SK-MEL-5 (cell line): ENCODE measurements around the gene PGBD5. TPM values are rescaled to one million over a fixed set of nuclear protein-coding genes. Genes with fewer than 3 reads are reported as not detected.
"Not testable (repeated sequence)": the region's sequence is repeated elsewhere in the genome, so short reads cannot be mapped to it uniquely, and the experiment has no call there.

Experiments
- DNase-seq: peaks from one replicate; pipeline ENCODE4 v3.0.0-alpha.2; 2016; ENCODE audit warnings: low read depth, low spot score
- in situ Hi-C: cut with HindIII; loops from 2 replicates; pipeline ENCODE4 v1.10.0; 2016; ENCODE audit warnings: low sequenced_read_pairs, high pct_unique_total_duplicates, low pct_unique_long_range_greater_than_20kb
- total RNA-seq: library from RNA; depleted of rRNA; stranded (reverse); fragments of >200 nt; shearing (Covaris generic); gene quantifications from 2 replicates; pipeline ENCODE4 v1.2.3, GENCODE V29; 2014

PGBD5 gene
- total RNA-seq, 1 experiment from 2014 or later, result 0.61 TPM

DNA sequence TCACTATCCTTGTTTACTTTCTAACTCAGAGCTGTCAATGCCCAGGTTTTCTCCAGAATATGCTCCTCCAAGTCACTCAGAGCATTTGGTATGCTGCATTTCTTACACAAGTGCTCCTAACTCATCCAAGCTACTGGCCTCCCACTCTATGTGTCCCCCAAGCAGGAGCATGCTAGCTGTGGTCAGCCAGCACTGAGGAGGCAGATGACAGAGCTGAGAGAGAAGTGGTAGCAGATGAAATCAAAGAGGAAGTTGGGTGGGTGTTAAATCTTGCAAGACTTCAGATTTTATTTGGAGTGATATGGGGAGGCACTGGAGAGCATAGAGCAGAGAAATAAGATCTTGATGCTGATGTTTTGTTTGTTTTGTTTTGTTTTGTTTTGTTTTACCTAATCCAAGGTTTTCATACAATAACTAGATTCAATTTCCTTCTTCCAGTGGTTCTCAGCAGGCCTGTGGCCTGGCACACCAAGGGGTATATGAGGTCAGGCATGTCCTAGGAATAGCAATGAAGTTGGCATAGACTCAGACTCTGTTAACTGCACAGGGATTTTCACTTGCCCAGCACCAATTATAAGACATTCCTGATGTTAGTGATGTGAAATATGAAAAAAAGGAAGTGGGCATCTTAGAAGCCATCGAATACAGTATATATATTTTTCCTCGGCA lies 3.1 kb upstream of the PGBD5 start:
- no peak for DNase-seq
- in situ Hi-C loops, result no loop called here

DNA sequence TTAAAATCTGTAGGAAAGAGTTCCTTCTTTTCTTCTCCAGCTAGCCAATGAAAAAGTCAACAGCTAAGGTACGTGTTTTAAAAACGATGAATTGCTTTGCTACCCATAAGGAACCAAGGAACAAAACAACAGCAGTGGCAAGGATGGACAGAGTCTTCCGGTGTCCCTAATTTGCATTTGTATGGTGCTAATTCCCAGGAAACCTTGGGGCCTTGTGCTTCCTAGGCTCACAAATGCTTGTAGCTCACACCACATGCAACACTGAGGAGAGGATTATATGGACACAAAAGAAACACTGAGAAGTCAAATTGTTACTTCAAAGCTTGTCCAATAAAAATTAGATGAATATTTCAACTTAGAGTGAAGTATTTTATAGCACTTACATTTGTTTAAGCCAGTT lies 1.8 kb upstream of the PGBD5 start:
- DNase-seq, result no peak
- in situ Hi-C loops, result no loop called here

DNA sequence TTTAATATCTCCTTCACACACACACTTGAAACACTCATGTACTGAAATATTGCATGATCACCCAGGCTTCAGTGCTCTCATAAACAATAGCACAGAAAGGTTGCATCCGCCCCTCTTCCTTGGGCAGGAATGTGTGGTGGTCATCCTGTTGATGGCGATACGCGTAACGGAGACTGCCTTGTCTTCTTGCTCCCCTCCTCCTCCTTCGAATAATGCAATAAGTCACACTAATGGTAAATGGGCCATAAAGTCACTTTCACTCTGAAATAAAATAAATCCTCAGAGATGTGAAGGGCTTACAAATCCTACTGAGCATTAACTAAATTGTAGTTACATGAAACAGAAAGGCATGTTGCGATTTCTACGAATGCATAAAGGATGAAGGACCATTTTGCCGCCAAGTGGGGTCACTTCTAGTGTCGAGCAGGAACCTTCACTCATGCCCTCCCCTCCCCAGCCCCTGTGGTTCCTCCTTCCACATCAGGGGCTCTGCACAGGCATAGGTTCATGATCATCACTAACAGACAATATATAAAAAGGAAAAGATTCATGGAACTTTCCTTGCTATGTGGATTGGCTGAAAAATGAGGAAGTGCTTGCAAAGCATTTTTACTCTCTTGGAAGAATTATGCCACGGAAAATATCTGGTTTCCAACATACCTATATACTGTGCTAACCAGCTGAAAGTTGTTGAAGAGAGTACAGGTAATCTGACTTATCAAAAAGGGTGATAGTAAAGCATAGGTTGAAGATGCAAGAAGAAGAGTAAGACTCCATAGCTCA lies 1.2 kb upstream of the PGBD5 start:
- no peak for DNase-seq
- in situ Hi-C loops, result no loop called here

DNA sequence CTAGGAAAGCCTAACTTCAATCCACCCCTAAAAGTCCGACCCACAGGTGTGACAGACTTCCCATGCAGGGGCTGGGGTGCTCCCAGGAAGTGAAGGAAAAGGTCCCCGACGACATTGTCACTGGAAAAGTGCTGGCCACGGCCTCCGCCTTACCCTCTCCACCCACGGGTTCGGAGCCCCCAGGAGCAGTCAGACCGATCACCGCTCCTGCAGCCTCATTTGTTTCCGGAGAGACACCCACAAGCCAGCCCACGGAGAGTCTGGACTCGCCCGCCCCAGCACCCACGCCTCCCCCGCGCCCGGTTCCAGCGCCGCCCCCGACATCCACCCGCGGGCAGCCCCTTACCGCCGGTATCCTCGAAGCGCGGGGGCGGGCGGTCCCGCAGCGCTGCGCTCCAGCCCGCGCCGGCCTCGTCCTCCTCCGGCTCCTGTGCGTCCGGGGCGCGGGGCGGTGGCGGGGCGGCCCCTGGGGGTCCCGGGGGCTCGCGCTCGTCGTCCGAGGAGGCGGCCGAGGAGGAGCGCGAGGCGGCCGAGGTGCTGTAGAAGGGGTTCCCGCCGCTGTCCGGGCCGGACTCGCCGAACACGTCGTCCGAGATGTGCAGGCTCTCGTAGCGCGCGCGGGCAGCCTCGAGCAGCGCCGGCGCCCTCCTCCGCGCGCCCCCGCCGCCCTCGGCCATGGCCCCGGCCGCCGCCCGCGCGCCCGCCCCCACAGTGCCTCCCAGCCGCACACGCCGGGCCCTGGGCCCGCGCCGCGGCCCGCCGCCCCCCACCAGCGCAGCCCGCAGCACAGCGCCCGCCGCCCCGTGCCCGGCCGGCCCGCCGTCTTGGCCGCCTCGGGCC lies 660 bp downstream of the PGBD5 start:
- in situ Hi-C loops, result no loop called here
- DNase-seq, result no peak

DNA sequence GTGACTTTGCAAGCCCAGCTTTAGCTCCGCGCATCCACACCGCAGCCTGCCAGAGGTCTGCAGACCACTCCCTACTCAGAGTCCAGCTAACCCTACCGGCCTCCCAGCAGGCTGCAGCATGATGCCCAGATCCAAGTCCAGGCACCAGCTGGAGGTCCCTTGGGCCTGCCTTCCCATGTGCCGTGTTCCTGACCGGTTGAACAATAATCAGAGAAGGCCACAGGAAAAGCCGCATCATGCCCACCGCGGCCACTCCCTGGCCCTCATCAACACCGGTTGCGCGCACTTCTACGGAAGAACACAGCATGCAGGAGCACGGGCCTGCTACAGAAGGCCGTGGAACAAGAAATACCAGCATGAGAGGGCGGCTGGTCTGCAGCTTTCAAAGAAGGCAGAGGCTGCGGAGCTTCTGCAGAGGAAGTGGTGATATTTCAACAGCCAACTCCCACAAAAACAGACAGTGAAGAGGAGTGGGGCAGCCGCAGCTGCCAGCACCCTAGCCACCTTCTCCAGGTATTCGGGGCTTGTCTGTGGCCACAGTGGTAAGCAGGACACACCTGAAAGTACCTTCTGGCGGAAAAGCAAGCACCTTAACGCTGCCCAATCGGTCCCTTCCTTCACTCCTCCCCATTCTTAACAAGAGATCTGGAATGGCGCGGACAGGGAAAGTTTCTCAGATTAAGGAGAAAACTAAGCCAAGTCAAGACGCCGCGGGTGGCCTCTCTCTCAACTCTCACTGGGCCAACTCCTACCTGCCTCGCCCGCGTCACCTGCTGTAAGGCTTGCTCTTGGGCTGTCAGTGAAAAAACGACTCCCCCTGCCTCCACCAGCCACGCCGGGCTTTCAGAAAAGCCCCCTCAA lies 1.5 kb downstream of the PGBD5 start:
- DNase-seq, result no peak

DNA sequence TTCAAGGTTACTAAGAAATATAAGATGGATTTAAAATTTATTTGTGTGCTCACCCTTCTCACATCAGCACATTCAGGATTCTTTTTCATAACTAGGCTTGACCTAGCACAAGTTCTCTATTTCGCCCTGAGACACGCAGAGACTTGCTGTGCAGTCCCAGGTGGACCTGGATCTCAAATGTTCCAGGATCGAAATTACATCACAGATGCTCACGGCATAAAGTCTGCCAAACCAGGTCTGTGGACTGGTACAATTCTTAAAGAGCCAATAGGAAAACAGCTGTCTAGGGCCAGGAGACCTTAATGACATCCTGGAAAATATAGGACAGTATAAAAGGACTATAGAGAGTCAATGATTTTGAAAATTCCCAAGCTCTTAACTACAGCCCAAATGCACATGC lies 2.2 kb downstream of the PGBD5 start:
- in situ Hi-C loops, result no loop called here
- no peak for DNase-seq

More for the DNA sequence above, 1.5 kb downstream of the PGBD5 start:
- in situ Hi-C loops, result no loop called here

DNA sequence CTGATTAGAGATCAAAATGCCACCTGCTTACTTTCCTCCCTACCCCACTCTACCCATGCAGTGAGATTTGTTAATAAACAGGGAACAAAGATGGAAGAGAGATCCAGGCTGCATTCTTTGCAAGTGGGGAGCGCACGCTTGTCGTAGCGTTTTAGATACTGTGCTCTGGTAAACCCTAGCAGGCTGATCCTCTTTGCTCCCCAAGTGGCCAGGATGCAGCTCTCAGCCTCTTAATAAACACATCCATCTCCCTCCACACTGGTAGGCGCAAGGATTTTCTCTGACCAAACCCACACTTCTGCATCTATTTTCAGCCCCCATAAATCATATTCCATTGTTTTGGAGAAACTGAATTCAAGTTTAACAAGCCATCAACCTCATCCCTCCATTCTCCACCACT lies 2.9 kb downstream of the PGBD5 start:
- in situ Hi-C loops, result no loop called here
- DNase-seq, result no peak

DNA sequence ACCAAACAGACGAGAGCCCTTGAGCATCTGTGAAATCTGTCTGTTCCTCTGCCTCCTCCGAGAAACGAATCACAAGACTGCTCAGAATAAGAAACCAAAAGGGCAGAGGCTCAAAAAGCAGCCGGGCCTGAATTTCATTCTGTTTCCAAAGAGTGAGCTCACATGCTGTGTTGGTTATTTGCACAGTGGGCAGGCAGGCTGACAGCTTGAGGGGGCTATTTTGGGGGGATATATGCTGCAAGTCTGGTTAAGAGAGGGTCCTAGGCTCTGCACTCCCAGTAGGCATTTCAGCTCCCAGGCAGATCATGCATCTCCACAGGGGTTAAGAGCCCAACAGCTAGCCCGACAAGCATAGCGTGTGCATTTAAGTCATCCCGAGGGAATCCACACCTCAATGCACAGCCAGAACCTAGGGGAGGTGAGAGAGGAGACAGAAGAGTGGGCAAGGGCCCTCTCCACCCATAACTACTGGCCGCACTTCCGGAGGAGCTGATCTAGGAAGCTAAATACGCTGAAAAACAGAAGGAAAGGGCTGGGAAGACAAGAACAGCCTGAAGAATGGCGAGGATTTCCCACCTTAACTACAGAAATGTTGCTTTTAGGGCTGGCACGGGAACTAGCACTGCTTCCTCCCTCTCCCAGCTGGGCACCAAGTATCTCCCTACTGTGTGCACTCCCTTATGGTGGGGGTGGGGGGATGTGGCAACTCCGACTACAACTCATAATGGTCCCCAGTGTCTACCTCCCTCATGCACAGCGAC lies 3.7 kb downstream of the PGBD5 start:
- in situ Hi-C loops, result no loop called here
- DNase-seq, result no peak

DNA sequence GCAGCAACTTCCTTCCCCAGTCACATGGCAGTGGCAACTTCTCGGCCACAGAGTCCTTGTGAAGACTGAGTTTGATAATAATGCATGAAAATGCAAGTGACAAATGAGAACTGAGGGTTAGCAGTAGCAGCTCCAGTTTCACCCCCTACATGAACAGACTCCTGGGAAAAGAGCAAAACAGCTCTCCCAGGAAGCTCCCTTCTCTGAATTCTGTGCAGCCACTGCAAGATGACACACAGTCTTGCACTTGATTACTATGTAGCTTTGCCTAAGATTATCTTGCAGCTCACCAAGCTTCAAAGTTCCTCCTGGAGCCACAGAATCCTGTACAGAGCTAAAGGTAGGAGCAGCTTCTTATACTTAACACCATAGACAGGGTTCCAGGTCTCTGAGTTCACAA lies 4.7 kb downstream of the PGBD5 start:
- in situ Hi-C loops, result no loop called here
- DNase-seq, result no peak

DNA sequence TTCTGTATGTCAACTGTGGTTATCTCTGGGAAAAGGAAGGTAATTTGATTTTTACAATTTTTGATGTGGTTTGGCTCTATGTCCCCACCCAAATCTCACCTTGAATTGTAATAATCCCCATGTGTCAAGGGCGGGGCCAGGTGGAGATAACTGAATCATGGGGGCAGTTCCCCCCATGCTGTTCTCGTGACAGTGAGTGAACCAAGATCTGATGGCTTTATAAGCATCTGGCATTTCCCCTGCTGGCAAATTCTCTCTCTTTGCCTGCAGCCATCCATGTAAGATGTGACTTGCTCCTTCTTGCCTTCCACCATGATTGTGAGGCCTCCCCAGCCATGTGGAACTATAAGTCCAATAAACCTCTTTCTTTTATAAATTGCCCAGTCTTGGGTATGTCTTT lies 5.8 kb downstream of the PGBD5 start:
- in situ Hi-C loops, DNase-seq: not testable (repeated sequence)

DNA sequence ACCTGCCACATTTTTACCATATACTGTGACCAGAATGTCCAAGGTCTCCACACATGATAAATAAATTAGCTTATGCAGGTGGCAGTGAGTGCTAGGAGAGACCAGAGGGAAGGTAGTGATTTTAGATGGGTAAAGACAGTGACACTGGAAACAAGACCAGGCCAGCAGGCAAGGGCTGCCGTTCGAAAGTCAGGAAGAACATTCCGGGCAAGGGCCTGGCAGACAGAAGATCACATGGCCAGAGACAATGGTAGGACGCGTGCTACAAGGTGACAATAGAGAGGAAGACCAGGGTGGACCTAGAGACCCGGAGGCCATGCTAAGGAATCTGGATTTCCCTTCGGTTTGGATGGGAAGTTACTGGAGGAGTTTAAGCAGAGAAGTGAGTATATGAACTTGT lies 9.7 kb downstream of the PGBD5 start:
- no peak for DNase-seq
- in situ Hi-C loops, result no loop called here

DNA sequence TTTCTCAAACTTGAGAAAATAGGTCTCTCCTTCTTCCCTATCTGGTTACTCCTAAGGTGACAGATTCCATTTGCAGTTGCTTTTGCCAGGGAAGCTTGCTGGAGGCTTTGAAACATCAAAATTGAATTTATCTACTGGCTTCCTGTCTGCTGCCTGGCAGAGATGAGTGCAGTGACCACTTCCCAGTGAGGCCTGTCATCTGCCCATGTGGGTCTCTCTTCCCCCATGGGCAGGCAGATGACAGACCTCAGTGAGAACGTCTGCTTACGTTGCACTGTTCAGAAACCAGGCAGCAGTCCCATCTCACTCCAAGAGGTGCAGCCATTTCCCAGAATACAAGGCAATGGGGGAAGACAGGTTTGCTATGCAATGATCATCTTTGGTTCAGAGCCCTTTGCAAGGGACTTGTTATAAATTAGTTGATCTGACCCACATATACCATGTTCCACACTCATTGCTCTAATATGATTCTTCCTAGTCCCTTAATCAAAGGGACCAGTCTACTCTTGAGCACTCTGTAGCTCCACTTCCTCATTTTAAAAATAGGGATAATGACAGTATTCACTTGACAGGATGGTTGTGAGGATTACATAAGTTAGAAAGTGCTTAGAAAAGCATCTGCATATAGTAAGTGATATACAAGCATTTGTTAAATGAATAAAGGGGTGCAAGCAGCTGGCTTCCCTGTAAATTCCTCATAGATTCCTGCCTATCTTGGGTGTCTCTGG lies 10.6 kb downstream of the PGBD5 start:
- no peak for DNase-seq
- in situ Hi-C loops, result no loop called here

DNA sequence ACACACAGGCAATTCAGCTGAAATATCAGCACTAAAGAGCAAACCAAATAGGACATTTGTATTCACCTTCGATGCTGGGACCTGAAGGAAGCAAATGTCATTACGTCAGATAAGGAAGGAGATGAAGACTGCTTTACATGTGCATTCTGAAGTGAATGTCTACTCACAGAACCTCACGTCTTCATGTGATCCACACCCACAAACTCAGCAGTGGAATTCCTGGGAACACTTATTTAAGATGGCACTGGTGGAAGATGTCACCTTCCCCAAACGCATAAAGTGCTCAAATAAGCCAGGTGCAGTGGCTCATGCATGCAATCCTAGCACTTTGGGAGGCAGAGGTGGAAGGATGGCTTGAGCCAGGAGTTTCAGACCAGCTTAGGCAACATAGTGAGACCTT lies 11.4 kb downstream of the PGBD5 start:
- in situ Hi-C loops, result no loop called here
- DNase-seq, result no peak

DNA sequence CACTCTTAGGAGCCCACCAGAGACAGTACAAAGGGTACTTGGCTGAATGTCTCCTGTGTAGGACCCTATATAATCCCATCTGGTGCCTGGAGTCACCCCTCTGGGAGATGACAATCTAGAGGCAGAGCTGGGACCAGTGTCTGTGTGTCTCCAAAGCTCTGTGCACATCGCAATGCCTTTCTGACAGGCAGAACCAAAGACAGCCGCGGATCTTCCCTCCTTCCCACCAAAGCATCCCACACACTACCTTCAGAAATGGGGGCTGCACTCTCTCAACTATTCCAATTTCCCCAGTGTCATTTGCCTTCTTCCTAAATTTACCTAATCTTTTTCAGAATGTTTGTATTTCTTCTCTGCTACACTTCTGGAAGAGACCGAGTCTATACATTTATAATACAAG lies 12.0 kb downstream of the PGBD5 start:
- in situ Hi-C loops, result no loop called here
- no peak for DNase-seq

DNA sequence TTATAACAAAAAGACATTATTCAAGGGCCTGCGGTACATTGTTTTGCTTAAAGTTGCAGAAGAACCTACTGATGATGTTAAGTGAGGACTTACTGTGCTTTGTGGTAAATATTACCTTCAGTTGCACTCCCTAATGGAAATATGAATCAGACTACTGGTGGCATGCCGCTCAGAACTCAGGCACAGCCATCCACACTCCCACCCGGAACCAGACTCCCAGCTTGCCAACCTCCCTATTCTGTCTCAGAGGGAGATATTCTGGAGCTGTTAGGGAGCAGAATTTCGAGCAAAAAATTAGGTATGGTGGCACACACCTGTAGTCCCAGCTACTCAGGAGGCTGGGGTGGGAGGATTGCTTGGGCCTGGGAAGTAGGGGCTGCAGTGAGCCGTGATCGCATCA lies 13.1 kb downstream of the PGBD5 start:
- in situ Hi-C loops, result no loop called here
- DNase-seq, result no peak

DNA sequence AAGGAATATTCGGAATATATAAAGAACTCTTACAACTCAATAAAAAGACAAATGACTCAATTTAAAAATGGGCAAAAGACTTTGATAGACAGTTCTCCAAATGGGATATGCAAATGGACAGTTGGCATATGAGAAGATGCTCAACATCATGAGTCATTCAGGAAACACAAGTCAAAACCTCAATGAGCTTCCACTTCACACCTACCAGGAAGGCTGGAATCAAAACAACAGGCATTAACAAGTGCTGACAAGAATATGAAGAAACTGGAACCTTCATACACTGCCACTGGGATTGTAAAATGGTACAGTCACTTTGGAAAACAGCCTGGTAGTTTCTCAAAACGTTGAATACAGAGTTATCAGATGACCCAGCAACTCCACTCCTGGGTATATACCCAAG lies 17.2 kb downstream of the PGBD5 start:
- in situ Hi-C loops, result no loop called here
- no peak for DNase-seq
